Activated T-cell treated with anti-CD3 and anti-CD28 coated beads, Interleukin-2, amount 50 U/mL, for 4 hours (primary cell): ENCODE results near the gene ATP13A5. TPM values are rescaled to one million over a fixed set of nuclear protein-coding genes. Genes with fewer than 3 reads are reported as not detected.

Experiments used
- ATAC-seq, 2 donors: fragments of 200-7000 bp; cut with Tn5 transposase; one replicate each; pipeline ENCODE4 v1.10.0; 2021
- DNase-seq: peaks from one replicate; pipeline ENCODE4 v3.0.0-alpha.2; 2020
- H3K27me3 Mint-ChIP-seq: one replicate; pipeline ENCODE4 v1.8.0; 2021; ENCODE audit warnings: low read depth, mixed read lengths
- H3K36me3 Mint-ChIP-seq: one replicate; pipeline ENCODE4 v1.8.0; 2022; ENCODE audit warnings: mixed read lengths; ENCODE audit not compliant: insufficient read depth
- H3K4me1 Mint-ChIP-seq: one replicate; pipeline ENCODE4 v1.8.0; 2021; ENCODE audit warnings: low read depth, mixed read lengths
- H3K4me3 Mint-ChIP-seq: one replicate; pipeline ENCODE4 v1.8.0; 2021; ENCODE audit warnings: mild to moderate bottlenecking, moderate library complexity, mixed read lengths
- H3K9me3 Mint-ChIP-seq: one replicate; pipeline ENCODE4 v1.8.0; 2021; ENCODE audit warnings: mixed read lengths
- total RNA-seq, 3 donors: library from RNA; stranded (reverse); gene quantifications; one replicate each; pipeline ENCODE4 v1.2.1, GENCODE V29; 2021

Gene ATP13A5
- total RNA-seq, 3 donors from 2014 or later = not detected

DNA sequence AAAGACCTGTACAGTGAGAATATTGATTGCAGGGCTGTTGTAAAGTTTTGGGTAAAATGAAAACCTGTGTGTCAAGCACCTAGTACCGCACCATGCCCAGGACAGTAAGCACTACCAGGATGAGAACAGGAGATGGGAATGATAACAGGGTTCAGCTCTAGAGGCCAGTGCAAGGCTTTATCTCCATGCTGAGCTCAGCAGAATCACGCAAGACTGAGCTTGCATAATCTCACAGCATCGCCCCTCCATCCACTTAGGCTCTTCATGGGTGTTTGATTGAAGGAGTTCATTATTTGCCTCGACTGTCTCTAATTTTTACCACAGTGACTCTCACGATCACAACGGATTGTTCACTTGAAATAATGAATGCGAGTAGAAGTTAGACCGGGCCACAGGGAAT lies 2.9 kb downstream of the ATP13A5 start:
- Mint-ChIP-seq H3K4me1 (peaks cover 2% of the 10 kb centered on the region), H3K4me3 (no peak overlapping the region), H3K36me3 (no peaks in the 10 kb centered on the region), H3K9me3 (no peaks in the 10 kb centered on the region), H3K27me3 (peaks cover 19% of the 10 kb centered on the region)
- no peak for ATAC-seq
- no peak for DNase-seq

DNA sequence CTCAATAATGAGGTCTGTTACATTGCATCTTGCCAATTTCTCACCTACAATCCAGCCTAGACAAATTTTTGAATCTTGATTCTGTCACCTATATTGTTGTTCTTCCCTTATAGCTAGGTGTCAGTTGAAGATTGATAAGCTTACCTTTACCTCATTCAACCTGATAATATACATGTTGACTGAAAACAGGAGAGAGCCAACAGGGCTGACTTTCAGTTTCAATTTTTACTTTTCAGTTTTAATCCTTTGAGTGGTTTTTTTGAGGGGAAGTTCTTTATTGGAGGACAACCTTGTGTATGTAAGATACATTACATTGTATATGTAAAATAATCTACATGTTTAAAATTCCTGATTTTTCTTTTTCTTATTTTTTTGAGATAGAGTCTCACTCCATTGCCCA lies 5.8 kb downstream of the ATP13A5 start:
- Mint-ChIP-seq H3K9me3 (no peaks in the 10 kb centered on the region), H3K4me1 (peaks cover 2% of the 10 kb centered on the region), H3K36me3 (no peaks in the 10 kb centered on the region), H3K4me3 (no peak overlapping the region), H3K27me3 (peaks cover 19% of the 10 kb centered on the region)
- DNase-seq = no peak
- ATAC-seq = no peak

DNA sequence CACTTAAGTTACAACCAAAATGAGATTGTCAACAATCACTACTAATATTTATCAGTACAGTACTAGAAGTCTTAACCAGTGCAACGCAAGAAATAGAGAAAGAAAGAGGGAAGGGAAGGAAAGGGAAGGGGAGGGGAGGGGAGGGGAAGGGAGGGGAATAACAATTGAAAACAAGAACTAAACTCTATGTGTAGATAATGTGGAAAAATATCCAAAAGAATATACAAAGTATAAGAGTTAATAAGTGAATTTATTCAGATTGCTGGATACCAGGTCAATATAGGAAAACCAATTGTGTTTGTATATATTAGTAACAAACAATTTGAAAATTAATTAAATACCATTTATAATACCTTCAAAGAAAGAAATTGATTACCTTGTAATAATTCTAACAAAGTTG lies 10.7 kb downstream of the ATP13A5 start:
- Mint-ChIP-seq H3K4me1 (peaks cover 2% of the 10 kb centered on the region), H3K27me3 (peaks cover 6% of the 10 kb centered on the region), H3K36me3 (no peaks in the 10 kb centered on the region), H3K4me3 (no peak overlapping the region), H3K9me3 (no peaks in the 10 kb centered on the region)
- no peak for DNase-seq
- ATAC-seq = no peak

DNA sequence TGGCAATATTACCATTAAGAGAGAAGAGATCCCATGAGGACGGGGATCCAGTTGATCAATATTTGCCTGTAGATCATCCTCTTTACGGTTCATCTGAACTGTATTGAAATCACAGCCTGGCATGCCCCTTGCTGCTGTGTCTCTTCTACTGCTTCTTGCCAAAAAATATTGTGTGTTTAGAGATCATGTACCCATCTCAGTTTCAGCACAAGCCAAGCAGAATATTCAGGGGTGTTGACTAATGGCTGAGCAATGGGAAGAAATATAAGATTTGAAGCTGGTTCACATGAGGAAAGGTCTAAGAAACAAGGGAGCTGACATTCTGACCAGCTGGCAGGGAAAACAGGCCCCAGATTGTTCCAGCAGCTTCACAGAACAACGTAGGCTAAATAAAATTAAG lies 21.3 kb downstream of the ATP13A5 start:
- H3K4me3 Mint-ChIP-seq = no peak overlapping the region
- ATAC-seq = no peak
- H3K36me3 Mint-ChIP-seq = no peaks in the 10 kb centered on the region
- H3K4me1 Mint-ChIP-seq = no peaks in the 10 kb centered on the region
- H3K27me3 Mint-ChIP-seq = peaks cover 7% of the 10 kb centered on the region
- DNase-seq = no peak
- H3K9me3 Mint-ChIP-seq = no peaks in the 10 kb centered on the region

DNA sequence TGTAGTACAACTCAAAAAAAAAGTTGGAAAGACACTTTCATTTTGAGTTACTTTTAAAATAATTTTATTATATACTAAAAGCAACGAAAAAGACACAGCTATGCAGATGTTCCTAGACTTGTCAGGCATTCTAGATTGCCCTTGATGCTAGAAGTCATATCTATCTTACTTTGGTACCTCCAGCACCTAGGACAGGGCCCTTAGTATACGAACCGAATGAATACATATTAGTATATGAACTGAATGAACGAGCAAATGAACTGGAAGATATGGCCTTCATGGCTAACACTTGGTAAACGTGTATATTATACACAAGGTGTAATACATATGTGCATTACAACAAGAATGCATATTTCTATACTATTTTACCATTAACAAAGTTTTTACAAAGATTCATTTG lies 24.1 kb downstream of the ATP13A5 start:
- peaks cover 7% of the 10 kb centered on the region for H3K27me3 Mint-ChIP-seq
- H3K36me3 Mint-ChIP-seq = no peaks in the 10 kb centered on the region
- no peak for DNase-seq
- no peak for ATAC-seq
- no peak overlapping the region for H3K4me3 Mint-ChIP-seq
- no peaks in the 10 kb centered on the region for H3K4me1 Mint-ChIP-seq
- no peaks in the 10 kb centered on the region for H3K9me3 Mint-ChIP-seq

DNA sequence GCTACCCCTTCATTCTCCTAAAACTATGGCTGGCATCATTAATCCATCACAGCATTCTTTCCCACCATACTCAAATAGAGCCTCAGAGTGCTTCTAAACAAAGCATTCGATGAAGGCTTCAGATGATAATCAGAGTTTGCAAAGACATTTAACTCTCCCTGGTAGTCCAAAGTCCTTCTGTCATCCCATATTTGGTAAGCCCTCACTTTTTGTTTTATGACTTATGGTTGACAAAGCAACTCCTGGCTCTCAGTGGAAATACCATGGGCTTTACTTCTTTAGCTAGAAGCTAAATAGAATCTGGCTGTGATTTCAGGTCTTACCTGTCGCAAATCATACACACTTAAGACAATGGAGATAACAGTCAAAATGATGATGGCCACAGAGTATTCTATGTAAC lies 27.8 kb downstream of the ATP13A5 start:
- Mint-ChIP-seq H3K9me3 (no peaks in the 10 kb centered on the region), H3K27me3 (peaks cover 5% of the 10 kb centered on the region), H3K36me3 (no peaks in the 10 kb centered on the region), H3K4me1 (no peaks in the 10 kb centered on the region), H3K4me3 (no peak overlapping the region)
- ATAC-seq (no peak), DNase-seq (no peak)

- H3K4me1 Mint-ChIP-seq = no peaks in the 10 kb centered on the region
- no peaks in the 10 kb centered on the region for H3K36me3 Mint-ChIP-seq
- H3K4me3 Mint-ChIP-seq = no peak overlapping the region
- ATAC-seq (no peak), DNase-seq (no peak)
- H3K27me3 Mint-ChIP-seq = peaks cover 5% of the 10 kb centered on the region
- H3K9me3 Mint-ChIP-seq = no peaks in the 10 kb centered on the region
These were observed 29.9 kb downstream of the ATP13A5 start for GRCh38 chr3:193348686-193349085.

DNA sequence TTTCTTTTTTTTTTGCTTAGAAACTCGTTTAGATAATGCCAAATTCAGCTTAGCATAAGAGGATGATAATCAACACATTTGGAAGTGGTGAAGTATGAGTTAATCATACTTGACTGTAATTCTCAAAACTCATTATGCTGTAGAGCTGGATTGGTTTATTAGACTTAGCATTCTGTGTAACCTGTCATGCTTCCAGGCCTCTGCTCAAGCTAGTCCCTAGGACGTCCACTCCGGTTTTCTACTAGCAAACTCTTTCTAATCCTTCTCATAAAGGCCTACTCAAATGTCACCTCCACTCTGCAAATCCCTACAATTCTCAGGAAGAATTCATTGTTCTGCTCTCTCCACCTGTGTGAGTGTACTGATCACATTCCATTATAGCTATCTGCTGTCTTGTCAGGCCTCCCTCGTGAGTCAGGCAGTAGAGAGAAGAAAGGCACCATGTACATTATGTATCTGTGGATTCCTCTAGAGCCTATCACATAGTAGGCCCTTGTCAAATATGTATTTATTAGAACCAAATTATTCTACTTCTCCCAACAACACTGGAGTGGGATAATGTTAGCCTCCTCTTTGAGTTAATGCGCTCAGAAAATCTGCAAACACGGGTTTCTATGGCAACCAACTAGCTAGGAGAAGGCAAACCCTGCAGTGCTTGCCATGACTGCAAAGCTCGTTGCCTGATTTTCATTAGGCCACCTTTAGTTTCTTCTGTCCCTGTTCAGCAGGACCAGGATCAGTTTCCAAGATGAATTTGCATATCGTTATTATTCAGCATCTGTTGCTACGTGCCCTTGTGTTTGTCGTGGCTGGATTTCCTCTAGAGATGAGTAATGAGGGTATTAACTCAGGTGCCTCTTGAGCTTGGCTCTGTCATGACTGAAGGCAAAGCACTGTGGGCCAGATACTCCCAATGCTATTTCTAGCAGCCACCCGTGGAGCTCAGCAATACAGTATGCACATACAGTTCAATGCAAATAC lies 30.7 kb downstream of the ATP13A5 start:
- Mint-ChIP-seq H3K27me3 (peaks cover 4% of the 10 kb centered on the region), H3K4me3 (no peak overlapping the region), H3K36me3 (no peaks in the 10 kb centered on the region), H3K4me1 (no peaks in the 10 kb centered on the region), H3K9me3 (no peaks in the 10 kb centered on the region)
- DNase-seq = no peak
- ATAC-seq = no peak

DNA sequence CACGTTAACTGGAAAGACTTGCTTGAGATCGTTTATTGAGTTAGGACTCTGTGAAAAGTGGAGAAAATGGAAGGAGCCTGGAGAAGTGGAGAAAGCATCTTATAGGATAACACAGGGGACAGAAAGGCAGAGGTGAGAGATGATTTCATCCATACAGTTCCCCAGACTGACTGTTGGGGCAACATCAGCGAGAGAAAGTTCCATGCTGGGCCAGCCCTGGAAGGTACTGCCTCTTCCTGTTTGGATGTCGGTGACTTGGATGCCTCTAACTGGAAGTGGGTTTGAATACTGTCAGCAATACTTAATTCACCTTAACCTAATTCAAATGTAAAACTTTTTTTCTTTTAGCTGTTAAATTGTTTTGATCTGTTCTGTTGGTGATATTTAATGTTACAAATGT lies 32.3 kb downstream of the ATP13A5 start:
- no peaks in the 10 kb centered on the region for H3K9me3 Mint-ChIP-seq
- no peak overlapping the region for H3K4me3 Mint-ChIP-seq

DNA sequence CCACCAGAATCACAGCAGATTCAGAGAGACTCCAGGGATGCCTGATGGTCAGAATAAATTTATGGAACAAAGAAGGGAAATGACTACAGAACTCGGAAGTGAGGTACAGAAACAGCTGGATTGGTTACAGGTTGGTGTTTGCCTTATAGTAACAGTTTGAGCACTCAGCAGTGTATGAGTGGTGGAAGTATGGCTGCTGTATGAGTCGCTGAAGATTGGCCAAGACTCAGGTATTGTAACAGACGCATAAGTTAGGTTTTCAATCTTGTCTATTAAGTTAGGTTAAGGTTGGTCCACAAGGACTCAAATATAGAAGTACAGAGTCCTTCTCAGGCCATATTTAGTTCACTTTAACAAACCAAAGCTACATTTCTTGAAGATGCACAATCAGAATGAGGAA lies 33.1 kb downstream of the ATP13A5 start:
- Mint-ChIP-seq H3K9me3 (no peaks in the 10 kb centered on the region), H3K4me3 (no peak overlapping the region), H3K4me1 (no peaks in the 10 kb centered on the region), H3K27me3 (peaks cover 2% of the 10 kb centered on the region), H3K36me3 (no peaks in the 10 kb centered on the region)
- DNase-seq (no peak), ATAC-seq (no peak)

More for the DNA sequence above, 32.3 kb downstream of the ATP13A5 start:
- ATAC-seq (no peak), DNase-seq (no peak)
- H3K36me3 Mint-ChIP-seq = no peaks in the 10 kb centered on the region
- H3K27me3 Mint-ChIP-seq = peaks cover 2% of the 10 kb centered on the region
- no peaks in the 10 kb centered on the region for H3K4me1 Mint-ChIP-seq

- Mint-ChIP-seq H3K27me3 (peaks cover 6% of the 10 kb centered on the region), H3K4me1 (no peaks in the 10 kb centered on the region), H3K9me3 (no peaks in the 10 kb centered on the region), H3K36me3 (no peaks in the 10 kb centered on the region), H3K4me3 (no peak overlapping the region)
- ATAC-seq = no peak
- no peak for DNase-seq
These were observed 34.1 kb downstream of the ATP13A5 start for GRCh38 chr3:193344486-193344885.

GRCh38 chr3:193343726-193344222 lies 34.8 kb downstream of the ATP13A5 start:
- H3K4me1 Mint-ChIP-seq = no peaks in the 10 kb centered on the region
- no peak for DNase-seq

DNA sequence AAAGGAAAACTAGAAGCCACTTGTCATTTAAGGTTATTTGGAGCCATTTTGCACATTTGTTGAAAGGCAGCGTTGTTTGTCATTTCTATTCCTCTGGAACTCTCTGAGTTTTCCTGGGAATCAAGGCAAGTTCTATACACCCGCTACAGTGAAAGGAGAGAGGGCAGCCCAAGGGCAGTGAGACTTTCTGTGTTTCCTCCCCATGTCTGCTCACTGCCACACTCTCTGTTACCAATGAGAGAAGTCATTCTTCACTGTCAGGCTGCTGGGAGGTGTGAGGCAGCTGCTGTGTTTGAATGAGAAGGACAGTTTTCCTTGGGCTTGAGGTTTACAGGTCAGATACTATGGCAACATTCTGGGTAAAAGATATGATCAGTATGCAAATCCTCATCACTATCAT lies 36.0 kb downstream of the ATP13A5 start:
- H3K27me3 Mint-ChIP-seq = peaks cover 5% of the 10 kb centered on the region
- no peak for DNase-seq
- no peaks in the 10 kb centered on the region for H3K4me1 Mint-ChIP-seq
- H3K36me3 Mint-ChIP-seq = no peaks in the 10 kb centered on the region
- ATAC-seq = no peak
- H3K4me3 Mint-ChIP-seq = no peak overlapping the region
- no peaks in the 10 kb centered on the region for H3K9me3 Mint-ChIP-seq

More at GRCh38 chr3:193343726-193344222, 34.8 kb downstream of the ATP13A5 start:
- peaks cover 5% of the 10 kb centered on the region for H3K27me3 Mint-ChIP-seq
- ATAC-seq = no peak
- no peak overlapping the region for H3K4me3 Mint-ChIP-seq
- H3K9me3 Mint-ChIP-seq = no peaks in the 10 kb centered on the region
- H3K36me3 Mint-ChIP-seq = no peaks in the 10 kb centered on the region

DNA sequence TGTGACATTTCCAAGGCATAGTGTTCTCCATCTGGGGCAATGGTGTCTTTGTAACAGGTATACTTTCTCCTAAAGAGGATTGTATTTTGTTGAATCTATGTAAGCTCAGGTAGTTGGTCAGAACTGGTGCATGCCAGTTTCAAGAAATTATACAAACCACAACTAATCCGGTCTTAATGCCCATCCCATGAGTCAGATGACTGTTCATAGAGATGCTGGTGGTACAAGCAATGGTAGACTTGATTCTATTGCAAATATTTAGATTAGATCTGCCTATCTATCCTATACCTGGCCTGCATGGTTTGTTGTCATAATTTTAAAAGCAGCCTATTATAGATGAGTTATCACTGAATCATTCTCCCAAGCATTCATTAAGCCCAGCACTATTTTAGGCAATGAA lies 43.5 kb downstream of the ATP13A5 start:
- no peaks in the 10 kb centered on the region for H3K36me3 Mint-ChIP-seq

DNA sequence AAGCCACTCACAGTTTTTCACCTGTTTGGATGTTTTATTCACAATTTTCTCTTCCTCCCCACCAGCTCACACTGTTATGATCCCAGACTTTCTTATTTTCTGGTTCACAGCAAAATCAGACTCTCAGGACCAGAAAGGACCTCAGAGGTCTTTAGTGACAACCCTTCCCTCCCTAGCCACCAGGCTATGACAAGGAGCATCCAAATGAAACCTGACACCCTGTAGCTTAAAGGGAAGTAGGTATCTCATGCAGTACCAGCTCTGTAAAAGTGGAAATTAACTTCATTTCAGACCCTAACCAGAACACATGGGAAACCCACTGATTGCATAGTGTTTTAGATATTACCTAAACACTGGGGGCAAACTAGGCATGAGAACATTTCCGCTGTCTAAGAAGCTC lies 45.3 kb downstream of the ATP13A5 start:
- H3K4me3 Mint-ChIP-seq = no peak overlapping the region
- no peak for ATAC-seq

More for the DNA sequence above, 43.5 kb downstream of the ATP13A5 start:
- Mint-ChIP-seq H3K27me3 (peaks cover 2% of the 10 kb centered on the region), H3K9me3 (no peaks in the 10 kb centered on the region), H3K4me3 (no peak overlapping the region), H3K4me1 (no peaks in the 10 kb centered on the region)
- no peak for DNase-seq
- no peak for ATAC-seq

More for the DNA sequence above, 45.3 kb downstream of the ATP13A5 start:
- Mint-ChIP-seq H3K36me3 (no peaks in the 10 kb centered on the region), H3K27me3 (no peaks in the 10 kb centered on the region), H3K9me3 (no peaks in the 10 kb centered on the region), H3K4me1 (no peaks in the 10 kb centered on the region)
- DNase-seq = no peak
